Measurements from ENCODE around the gene TNRC6C.

TNRC6C gene

GRCh38 chr17:78148286-78149016, 189.9 kb downstream of the TNRC6C start:
- Histone ChIP-seq H2BK5ac (ENCODE audit: low read length) (no peak overlapping the region), H3K4me2 (ENCODE audit: insufficient read depth, low read length, poor library complexity, severe bottlenecking) (no peak overlapping the region), H3K18ac (ENCODE audit: low read length) (peak overlapping the region; percentile 8), H2BK120ac (ENCODE audit: low read depth, low read length) (no peak overlapping the region), H4K8ac (ENCODE audit: low read depth, low read length) (no peak overlapping the region), H3K9me3 (replicated peaks in 1 of 2; ENCODE audit: control insufficient read depth in 2 of 2, insufficient read depth in 1 of 2, low read depth in 1 of 2, low read length in 2 of 2) (peaks cover 0 to 2% of the 10 kb centered on the region in 2 donors), H3K27ac (replicated peaks; ENCODE audit: low read length) (no peak overlapping the region), H3K4me1 (ENCODE audit: control insufficient read depth in 2 of 2, insufficient read depth in 1 of 2, low read depth in 1 of 2, low read length in 2 of 2) (peaks cover 5 to 10% of the 10 kb centered on the region in 2 donors), H4K91ac (ENCODE audit: low read depth, low read length, poor library complexity) (no peak overlapping the region), H3K14ac (ENCODE audit: low read length) (no peak overlapping the region), H2AK5ac (ENCODE audit: low read depth, low read length) (no peak overlapping the region), H3K36me3 (replicated peaks in 1 of 2; ENCODE audit: control insufficient read depth in 2 of 2, insufficient read depth in 2 of 2, low read length in 2 of 2) (no peaks in the 10 kb centered on the region), H3K79me1 (ENCODE audit: low read depth, low read length) (no peaks in the 10 kb centered on the region), H2BK15ac (ENCODE audit: low read length) (no peak overlapping the region), H3K23ac (ENCODE audit: low read depth, low read length, poor library complexity) (no peak overlapping the region), H3K9ac (ENCODE audit: low read depth, low read length, poor library complexity) (no peak overlapping the region), H3K4ac (ENCODE audit: low read length) (no peak overlapping the region), H2BK12ac (ENCODE audit: low read length) (no peak overlapping the region), H3K27me3 (ENCODE audit: control insufficient read depth in 3 of 3, insufficient read depth in 3 of 3, low read depth in 1 of 3, low read length in 3 of 3) (peaks cover 0 to 34% (median 0%) of the 10 kb centered on the region in 3 experiments), H3K4me3 (ENCODE audit: low read length in 2 of 2) (no peak overlapping the region), H2AFZ (ENCODE audit: low read length) (peak overlapping the region; percentile 49)
- no peak for DNase-seq (ENCODE audit: low spot score)
- WGBS, 2 donors (ENCODE audit: extremely low coverage in 2 of 2, insufficient read length in 2 of 2, insufficient replicate concordance in 1 of 2), result no CpG with 5 or more reads among the region's 14 CpGs

- peaks cover 0 to 19% (median 0%) of the 10 kb centered on the region in 3 experiments for H3K27me3 ChIP-seq (ENCODE audit: control insufficient read depth in 3 of 3, insufficient read depth in 3 of 3, low read depth in 1 of 3, low read length in 3 of 3)
- H2BK12ac ChIP-seq (ENCODE audit: low read length), result no peak overlapping the region
- H2BK120ac ChIP-seq (ENCODE audit: low read depth, low read length), result no peak overlapping the region
- peak overlapping the region; percentile 67 for H2AFZ ChIP-seq (ENCODE audit: low read length)
- no peak overlapping the region for H4K8ac ChIP-seq (ENCODE audit: low read depth, low read length)
- no peak overlapping the region for H3K4me3 ChIP-seq (ENCODE audit: low read length in 2 of 2)
- peak overlapping the region; percentile 19 for H2BK15ac ChIP-seq (ENCODE audit: low read length)
- no peak overlapping the region for H2AK5ac ChIP-seq (ENCODE audit: low read depth, low read length)
- no peak overlapping the region for H3K27ac ChIP-seq (replicated peaks; ENCODE audit: low read length)
- no peaks in the 10 kb centered on the region for H3K36me3 ChIP-seq (replicated peaks in 1 of 2; ENCODE audit: control insufficient read depth in 2 of 2, insufficient read depth in 2 of 2, low read length in 2 of 2)
- no peak for DNase-seq (ENCODE audit: low spot score)
- H3K4me2 ChIP-seq (ENCODE audit: insufficient read depth, low read length, poor library complexity, severe bottlenecking), result no peak overlapping the region
- H3K79me1 ChIP-seq (ENCODE audit: low read depth, low read length), result no peaks in the 10 kb centered on the region
- no peak overlapping the region for H4K91ac ChIP-seq (ENCODE audit: low read depth, low read length, poor library complexity)
- H3K9me3 ChIP-seq (replicated peaks in 1 of 2; ENCODE audit: control insufficient read depth in 2 of 2, insufficient read depth in 1 of 2, low read depth in 1 of 2, low read length in 2 of 2), result peaks cover 0 to under 1% of the 10 kb centered on the region in 2 donors
- H2BK5ac ChIP-seq (ENCODE audit: low read length), result no peak overlapping the region
- no peak overlapping the region for H3K4ac ChIP-seq (ENCODE audit: low read length)
- H3K23ac ChIP-seq (ENCODE audit: low read depth, low read length, poor library complexity), result no peak overlapping the region
- H3K9ac ChIP-seq (ENCODE audit: low read depth, low read length, poor library complexity), result no peak overlapping the region
- peak overlapping the region; percentile 67 for H3K18ac ChIP-seq (ENCODE audit: low read length)
- WGBS, 2 donors (ENCODE audit: extremely low coverage in 2 of 2, insufficient read length in 2 of 2, insufficient replicate concordance in 1 of 2), result no CpG with 5 or more reads among the region's 7 CpGs
- no peak overlapping the region for H3K14ac ChIP-seq (ENCODE audit: low read length)
- peaks cover 5 to 7% of the 10 kb centered on the region in 2 donors for H3K4me1 ChIP-seq (ENCODE audit: control insufficient read depth in 2 of 2, insufficient read depth in 1 of 2, low read depth in 1 of 2, low read length in 2 of 2)
Observed at GRCh38 chr17:78151514-78152008, 193.1 kb downstream of the TNRC6C start.

GRCh38 chr17:78154903-78155811, 196.7 kb downstream of the TNRC6C start:
- Histone ChIP-seq H3K9ac (ENCODE audit: low read depth, low read length, poor library complexity) (no peak overlapping the region), H2BK12ac (ENCODE audit: low read length) (no peak overlapping the region), H3K36me3 (replicated peaks in 1 of 2; ENCODE audit: control insufficient read depth in 2 of 2, insufficient read depth in 2 of 2, low read length in 2 of 2) (no peaks in the 10 kb centered on the region), H2AFZ (ENCODE audit: low read length) (no peak overlapping the region), H3K4me3 (ENCODE audit: low read length in 2 of 2) (no peak overlapping the region), H3K4me2 (ENCODE audit: insufficient read depth, low read length, poor library complexity, severe bottlenecking) (no peak overlapping the region), H2BK5ac (ENCODE audit: low read length) (no peak overlapping the region), H3K23ac (ENCODE audit: low read depth, low read length, poor library complexity) (no peak overlapping the region), H4K8ac (ENCODE audit: low read depth, low read length) (no peak overlapping the region), H2AK5ac (ENCODE audit: low read depth, low read length) (no peak overlapping the region), H3K27me3 (ENCODE audit: control insufficient read depth in 3 of 3, insufficient read depth in 3 of 3, low read depth in 1 of 3, low read length in 3 of 3) (no peaks in the 10 kb centered on the region), H4K91ac (ENCODE audit: low read depth, low read length, poor library complexity) (no peak overlapping the region), H3K79me1 (ENCODE audit: low read depth, low read length) (no peaks in the 10 kb centered on the region), H2BK120ac (ENCODE audit: low read depth, low read length) (no peak overlapping the region), H2BK15ac (ENCODE audit: low read length) (no peak overlapping the region), H3K14ac (ENCODE audit: low read length) (no peak overlapping the region), H3K18ac (ENCODE audit: low read length) (no peak overlapping the region), H3K4ac (ENCODE audit: low read length) (no peak overlapping the region), H3K4me1 (ENCODE audit: control insufficient read depth in 2 of 2, insufficient read depth in 1 of 2, low read depth in 1 of 2, low read length in 2 of 2) (peaks cover 5 to 7% of the 10 kb centered on the region in 2 donors), H3K27ac (replicated peaks; ENCODE audit: low read length) (no peak overlapping the region), H3K9me3 (replicated peaks in 1 of 2; ENCODE audit: control insufficient read depth in 2 of 2, insufficient read depth in 1 of 2, low read depth in 1 of 2, low read length in 2 of 2) (no peaks in the 10 kb centered on the region)
- no CpG with 5 or more reads among the region's 11 CpGs for WGBS, 2 donors (ENCODE audit: extremely low coverage in 2 of 2, insufficient read length in 2 of 2, insufficient replicate concordance in 1 of 2)
- no peak for DNase-seq (ENCODE audit: low spot score)

Data from neuronal stem cell (in vitro differentiated cells).